Duodenal mucosa (tissue), 2 donors: ENCODE data around the gene PPL.
"Not testable (repeated sequence)": the region's sequence is repeated elsewhere in the genome, so short reads cannot be mapped to it uniquely, and the experiment has no call there.

Source experiments
- H3K27ac ChIP-seq: one replicate; pipeline ENCODE4 v1.7.0; 2013; ENCODE audit warnings: low read depth, low read length
- H3K27me3 ChIP-seq, 2 donors: one replicate each; pipeline ENCODE4 v1.7.0; 2013; ENCODE audit warnings: low read length in 2 of 2, control low read depth in 1 of 2; ENCODE audit not compliant: insufficient read depth in 2 of 2, control insufficient read depth in 1 of 2
- H3K36me3 ChIP-seq, 2 donors: one replicate each; pipeline ENCODE4 v1.7.0; 2013; ENCODE audit warnings: low read length in 2 of 2, control low read depth in 1 of 2; ENCODE audit not compliant: insufficient read depth in 2 of 2, control insufficient read depth in 1 of 2
- H3K4me1 ChIP-seq, 2 donors: one replicate each; pipeline ENCODE4 v1.7.0; 2013; ENCODE audit warnings: low read length in 2 of 2, control low read depth in 1 of 2; ENCODE audit not compliant: insufficient read depth in 2 of 2, control insufficient read depth in 1 of 2
- H3K4me3 ChIP-seq, 2 donors: one replicate each; pipeline ENCODE4 v1.7.0; 2013; ENCODE audit warnings: low read length in 2 of 2, low read depth in 1 of 2
- H3K9ac ChIP-seq, 2 donors: one replicate each; pipeline ENCODE4 v1.7.0; 2013; ENCODE audit warnings: low read length in 2 of 2, low read depth in 1 of 2
- H3K9me3 ChIP-seq, 2 donors: one replicate each; pipeline ENCODE4 v1.7.0; 2013; ENCODE audit warnings: low read length in 2 of 2, control low read depth in 1 of 2; ENCODE audit not compliant: control insufficient read depth in 1 of 2

Gene PPL

GRCh38 chr16:4933433-4933832 is 3.5 kb downstream of the PPL start:
- Histone ChIP-seq H3K9ac (no peak overlapping the region), H3K4me3 (no peak overlapping the region), H3K4me1 (peaks cover 18 to 26% of the 10 kb centered on the region in 2 donors), H3K9me3 (no peaks in the 10 kb centered on the region), H3K36me3 (no peaks in the 10 kb centered on the region), H3K27ac (no peak overlapping the region), H3K27me3 (no peaks in the 10 kb centered on the region)

- no peaks in the 10 kb centered on the region for H3K27me3 ChIP-seq
- H3K27ac ChIP-seq = no peak overlapping the region
- H3K36me3 ChIP-seq = no peaks in the 10 kb centered on the region
- H3K4me1 ChIP-seq = peaks cover 6 to 15% of the 10 kb centered on the region in 2 donors
- H3K9ac ChIP-seq = no peak overlapping the region
- peaks cover 3 to 8% of the 10 kb centered on the region in 2 donors for H3K9me3 ChIP-seq
- H3K4me3 ChIP-seq = no peak overlapping the region
These were observed 5.6 kb downstream of the PPL start for GRCh38 chr16:4931381-4931780.

GRCh38 chr16:4929619-4930018 is 7.3 kb downstream of the PPL start:
- H3K27ac ChIP-seq, H3K9me3 ChIP-seq, H3K36me3 ChIP-seq, H3K4me3 ChIP-seq, H3K9ac ChIP-seq, H3K27me3 ChIP-seq: not testable (repeated sequence)
- H3K4me1 ChIP-seq = peaks cover 10 to 22% of the 10 kb centered on the region in 2 donors

GRCh38 chr16:4928227-4928626 is 8.7 kb downstream of the PPL start:
- H3K4me1 ChIP-seq = peaks cover 9 to 14% of the 10 kb centered on the region in 2 donors

GRCh38 chr16:4927661-4928060 is 9.3 kb downstream of the PPL start:
- Histone ChIP-seq H3K27me3 (no peaks in the 10 kb centered on the region), H3K36me3 (no peaks in the 10 kb centered on the region), H3K4me1 (peaks cover 9 to 14% of the 10 kb centered on the region in 2 donors), H3K9me3 (peaks cover 3 to 8% of the 10 kb centered on the region in 2 donors), H3K27ac (no peak overlapping the region), H3K4me3 (no peak overlapping the region), H3K9ac (no peak overlapping the region)

More at GRCh38 chr16:4928227-4928626, 8.7 kb downstream of the PPL start:
- H3K36me3 ChIP-seq = no peaks in the 10 kb centered on the region
- H3K9ac ChIP-seq = no peak overlapping the region
- H3K27me3 ChIP-seq = no peaks in the 10 kb centered on the region
- peaks cover 3 to 8% of the 10 kb centered on the region in 2 donors for H3K9me3 ChIP-seq
- H3K27ac ChIP-seq = no peak overlapping the region
- no peak overlapping the region for H3K4me3 ChIP-seq

- Histone ChIP-seq H3K4me3 (no peak overlapping the region), H3K9ac (no peak overlapping the region), H3K27ac (no peak overlapping the region), H3K4me1 (peaks cover 9 to 14% of the 10 kb centered on the region in 2 donors), H3K9me3 (peaks cover 3 to 8% of the 10 kb centered on the region in 2 donors), H3K36me3 (no peaks in the 10 kb centered on the region), H3K27me3 (no peaks in the 10 kb centered on the region)
These were observed 10.0 kb downstream of the PPL start for GRCh38 chr16:4926928-4927327.

- no peaks in the 10 kb centered on the region for H3K27me3 ChIP-seq
- H3K9ac ChIP-seq = no peak overlapping the region
- no peak overlapping the region for H3K27ac ChIP-seq
- H3K9me3 ChIP-seq = peaks cover 3 to 8% of the 10 kb centered on the region in 2 donors
- peaks cover 9 to 14% of the 10 kb centered on the region in 2 donors for H3K4me1 ChIP-seq
- no peak overlapping the region for H3K4me3 ChIP-seq
- H3K36me3 ChIP-seq = no peaks in the 10 kb centered on the region
These were observed 11.2 kb downstream of the PPL start for GRCh38 chr16:4925791-4926190.

GRCh38 chr16:4925293-4925607 is 11.7 kb downstream of the PPL start:
- Histone ChIP-seq H3K27ac (no peak overlapping the region), H3K9me3 (peaks cover 3 to 8% of the 10 kb centered on the region in 2 donors), H3K27me3 (no peaks in the 10 kb centered on the region), H3K36me3 (no peaks in the 10 kb centered on the region), H3K9ac (no peak overlapping the region), H3K4me1 (peaks cover 9 to 14% of the 10 kb centered on the region in 2 donors), H3K4me3 (no peak overlapping the region)

- H3K27ac ChIP-seq = no peak overlapping the region
- H3K4me3 ChIP-seq = no peak overlapping the region
- peaks cover 9 to 14% of the 10 kb centered on the region in 2 donors for H3K4me1 ChIP-seq
- peaks cover 3 to 8% of the 10 kb centered on the region in 2 donors for H3K9me3 ChIP-seq
- H3K27me3 ChIP-seq = no peaks in the 10 kb centered on the region
- H3K9ac ChIP-seq = no peak overlapping the region
- no peaks in the 10 kb centered on the region for H3K36me3 ChIP-seq
These were observed 12.2 kb downstream of the PPL start for GRCh38 chr16:4924593-4925292.

- Histone ChIP-seq H3K36me3 (no peaks in the 10 kb centered on the region), H3K9ac (no peak overlapping the region), H3K27ac (no peak overlapping the region), H3K4me1 (peaks cover 9 to 16% of the 10 kb centered on the region in 2 donors), H3K27me3 (no peaks in the 10 kb centered on the region), H3K4me3 (no peak overlapping the region), H3K9me3 (peaks cover 3 to 8% of the 10 kb centered on the region in 2 donors)
These were observed 13.1 kb downstream of the PPL start for GRCh38 chr16:4923853-4924252.
